ENCODE data around the gene ATP6V0E2.
"Not testable (repeated sequence)": the region's sequence is repeated elsewhere in the genome, so short reads cannot be mapped to it uniquely, and the experiment has no call there.

Gene ATP6V0E2

GRCh38 chr7:149873074-149873969 lies at the start of gene ATP6V0E2:
TSS of gene ATP6V0E2 (plus strand) at chr7:149873969. CDS start at chr7:149874066, 97 bp downstream.
- FAIRE-seq = peak; percentile 26
- peak; percentile 90 for DNase-seq (ENCODE audit: low spot score)

- no peak for FAIRE-seq
- no peak for DNase-seq (ENCODE audit: low spot score)
Measured at GRCh38 chr7:149824301-149824741, 49.4 kb upstream of the ATP6V0E2 start.

- no peak for DNase-seq (ENCODE audit: low spot score)
- no peak for FAIRE-seq
Measured at GRCh38 chr7:149824748-149825566, 48.8 kb upstream of the ATP6V0E2 start.

- FAIRE-seq (no peak), DNase-seq (ENCODE audit: low spot score) (no peak)
Measured at GRCh38 chr7:149825567-149826343, 48.0 kb upstream of the ATP6V0E2 start.

GRCh38 chr7:149826344-149827088 lies 47.3 kb upstream of the ATP6V0E2 start:
- DNase-seq (ENCODE audit: low spot score) = no peak
- no peak for FAIRE-seq

GRCh38 chr7:149827089-149827981 lies 46.4 kb upstream of the ATP6V0E2 start:
- DNase-seq (ENCODE audit: low spot score) (no peak), FAIRE-seq (no peak)

- DNase-seq (ENCODE audit: low spot score) = no peak
- no peak for FAIRE-seq
Measured at GRCh38 chr7:149828357-149829309, 45.1 kb upstream of the ATP6V0E2 start.

- FAIRE-seq; DNase-seq (ENCODE audit: low spot score): not testable (repeated sequence)
Measured at GRCh38 chr7:149830527-149830926, 43.2 kb upstream of the ATP6V0E2 start.

- FAIRE-seq (no peak), DNase-seq (ENCODE audit: low spot score) (no peak)
Measured at GRCh38 chr7:149830997-149831740, 42.6 kb upstream of the ATP6V0E2 start.

- FAIRE-seq (no peak), DNase-seq (ENCODE audit: low spot score) (no peak)
Measured at GRCh38 chr7:149831741-149832219, 42.0 kb upstream of the ATP6V0E2 start.

GRCh38 chr7:149832332-149833041 lies 41.3 kb upstream of the ATP6V0E2 start:
- no peak for DNase-seq (ENCODE audit: low spot score)
- FAIRE-seq = no peak

- FAIRE-seq = no peak
Measured at GRCh38 chr7:149833495-149834130, 40.2 kb upstream of the ATP6V0E2 start.

GRCh38 chr7:149834601-149835000 lies 39.2 kb upstream of the ATP6V0E2 start:
- DNase-seq (ENCODE audit: low spot score) = no peak
- FAIRE-seq = no peak

More at GRCh38 chr7:149833495-149834130, 40.2 kb upstream of the ATP6V0E2 start:
- no peak for DNase-seq (ENCODE audit: low spot score)

- FAIRE-seq (no peak), DNase-seq (ENCODE audit: low spot score) (no peak)
Measured at GRCh38 chr7:149836434-149836833, 37.3 kb upstream of the ATP6V0E2 start.

GRCh38 chr7:149837564-149838223 lies 36.1 kb upstream of the ATP6V0E2 start:
- no peak for FAIRE-seq
- no peak for DNase-seq (ENCODE audit: low spot score)

All from RCC 7860 (cell line).